Thoracic aorta (tissue), 2 donors: ENCODE results near the gene HIPK4. TPM values are rescaled to one million over a fixed set of nuclear protein-coding genes. Genes with fewer than 3 reads are reported as not detected.
"Not testable (repeated sequence)": the region's sequence is repeated elsewhere in the genome, so short reads cannot be mapped to it uniquely, and the experiment has no call there.

Experiments
- ATAC-seq: fragments of 150-250 bp; one replicate; pipeline ENCODE4 v1.8.0; 2017; ENCODE audit warnings: low read depth; ENCODE audit not compliant: insufficient number of reproducible peaks, low FRiP score
- DNase-seq: peaks from one replicate; pipeline ENCODE4 v3.0.0-alpha.2; 2020; ENCODE audit warnings: low spot score
- H3K27ac ChIP-seq, 2 donors: fragments of 200-600 bp; sonication (generic); 1 replicate in 1 of 2; 2 replicates in 1 of 2; pipeline ENCODE4 v1.5.1; 2016; ENCODE audit warnings: mild to moderate bottlenecking in 2 of 2, moderate library complexity in 2 of 2
- H3K27me3 ChIP-seq: fragments of 200-600 bp; sonication (generic); replicated peaks from 2 replicates; pipeline ENCODE4 v1.6.0; 2016; ENCODE audit warnings: mild to moderate bottlenecking; ENCODE audit not compliant: insufficient read depth
- H3K36me3 ChIP-seq: fragments of 200-600 bp; sonication (generic); one replicate; pipeline ENCODE4 v1.5.1; 2016
- H3K4me1 ChIP-seq, 2 donors: fragments of 200-600 bp; sonication (generic); 1 replicate in 1 of 2; 2 replicates in 1 of 2; pipeline versions ENCODE4 v1.5.1 to v1.6.0; 2016; ENCODE audit warnings: low read depth in 2 of 2, mild to moderate bottlenecking in 1 of 2; ENCODE audit not compliant: control insufficient read depth in 1 of 2
- H3K4me3 ChIP-seq: fragments of 200-600 bp; sonication (generic); 2 replicates; pipeline ENCODE4 v1.5.1; 2016; ENCODE audit warnings: mild to moderate bottlenecking
- H3K9me3 ChIP-seq: fragments of 200-600 bp; sonication (generic); 2 replicates; pipeline ENCODE4 v1.5.1; 2016
- total RNA-seq, 2 donors: library from RNA; depleted of rRNA; stranded (reverse); fragments of >200 nt; gene quantifications; one replicate each; pipeline versions ENCODE4 v1.1.0 to v1.2.3, GENCODE V29; 2016
- TF ChIP-seq, protein P1 (sequence below): fragments of 200-600 bp; sonication (generic); IDR thresholded peaks from one replicate; pipeline ENCODE4 v1.5.1; 2019; ENCODE audit warnings: antibody characterized with exemption

Gene HIPK4
- total RNA-seq, 2 donors from 2014 or later, result not detected

DNA sequence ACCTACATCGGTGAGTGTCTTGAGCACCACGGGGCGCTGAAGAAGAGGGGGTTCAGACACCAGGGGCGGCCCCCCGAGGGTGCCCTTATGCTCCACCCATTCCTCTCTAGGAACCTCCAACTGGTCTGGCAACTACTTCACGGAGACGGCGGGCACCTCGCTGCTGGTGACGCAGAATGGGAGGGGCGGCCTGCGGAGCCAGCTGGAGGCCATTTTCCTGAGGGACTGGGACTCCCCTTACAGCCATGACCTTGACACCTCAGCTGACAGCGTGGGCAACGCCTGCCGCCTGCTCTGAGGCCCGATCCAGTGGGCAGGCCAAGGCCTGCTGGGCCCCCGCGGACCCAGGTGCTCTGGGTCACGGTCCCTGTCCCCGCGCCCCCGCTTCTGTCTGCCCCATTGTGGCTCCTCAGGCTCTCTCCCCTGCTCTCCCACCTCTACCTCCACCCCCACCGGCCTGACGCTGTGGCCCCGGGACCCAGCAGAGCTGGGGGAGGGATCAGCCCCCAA lies 12.1 kb downstream of the HIPK4 start:
- TF ChIP-seq, protein P1, sequence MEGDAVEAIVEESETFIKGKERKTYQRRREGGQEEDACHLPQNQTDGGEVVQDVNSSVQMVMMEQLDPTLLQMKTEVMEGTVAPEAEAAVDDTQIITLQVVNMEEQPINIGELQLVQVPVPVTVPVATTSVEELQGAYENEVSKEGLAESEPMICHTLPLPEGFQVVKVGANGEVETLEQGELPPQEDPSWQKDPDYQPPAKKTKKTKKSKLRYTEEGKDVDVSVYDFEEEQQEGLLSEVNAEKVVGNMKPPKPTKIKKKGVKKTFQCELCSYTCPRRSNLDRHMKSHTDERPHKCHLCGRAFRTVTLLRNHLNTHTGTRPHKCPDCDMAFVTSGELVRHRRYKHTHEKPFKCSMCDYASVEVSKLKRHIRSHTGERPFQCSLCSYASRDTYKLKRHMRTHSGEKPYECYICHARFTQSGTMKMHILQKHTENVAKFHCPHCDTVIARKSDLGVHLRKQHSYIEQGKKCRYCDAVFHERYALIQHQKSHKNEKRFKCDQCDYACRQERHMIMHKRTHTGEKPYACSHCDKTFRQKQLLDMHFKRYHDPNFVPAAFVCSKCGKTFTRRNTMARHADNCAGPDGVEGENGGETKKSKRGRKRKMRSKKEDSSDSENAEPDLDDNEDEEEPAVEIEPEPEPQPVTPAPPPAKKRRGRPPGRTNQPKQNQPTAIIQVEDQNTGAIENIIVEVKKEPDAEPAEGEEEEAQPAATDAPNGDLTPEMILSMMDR, result no peak
- Histone ChIP-seq H3K27me3 (no peaks in the 10 kb centered on the region), H3K4me1 (no peaks in the 10 kb centered on the region), H3K9me3 (no peaks in the 10 kb centered on the region), H3K4me3 (no peak overlapping the region), H3K36me3 (peaks cover 33% of the 10 kb centered on the region), H3K27ac (no peak overlapping the region)
- ATAC-seq (no peak), DNase-seq (no peak)

DNA sequence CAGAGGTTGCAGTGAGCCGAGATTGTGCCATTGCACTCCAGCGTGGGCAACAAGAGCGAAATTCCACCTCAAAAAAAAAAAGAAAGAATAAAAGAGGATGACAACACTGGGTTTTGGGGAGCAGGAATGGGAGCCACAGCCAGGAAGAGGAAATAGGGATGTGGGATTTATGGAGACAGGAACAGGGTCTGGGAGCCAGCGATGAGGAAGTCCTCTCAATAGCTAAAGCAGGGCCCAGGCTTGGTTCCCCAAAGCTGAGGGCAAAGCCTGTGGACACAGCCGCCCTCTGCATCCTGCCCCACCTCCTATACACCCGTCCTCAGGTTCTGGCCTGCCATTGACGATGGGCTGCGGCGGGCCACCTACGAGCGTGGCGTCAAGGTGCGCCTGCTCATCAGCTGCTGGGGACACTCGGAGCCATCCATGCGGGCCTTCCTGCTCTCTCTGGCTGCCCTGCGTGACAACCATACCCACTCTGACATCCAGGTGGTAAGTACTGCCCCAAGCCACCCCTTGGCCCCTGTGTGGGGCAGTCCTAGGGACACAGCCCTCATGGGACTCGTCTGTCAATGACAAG lies 13.6 kb downstream of the HIPK4 start:
- Histone ChIP-seq H3K36me3 (peaks cover 43% of the 10 kb centered on the region), H3K9me3 (no peaks in the 10 kb centered on the region), H3K4me1 (no peaks in the 10 kb centered on the region), H3K4me3 (no peak overlapping the region), H3K27ac (no peak overlapping the region), H3K27me3 (no peaks in the 10 kb centered on the region)
- ATAC-seq (no peak), DNase-seq (no peak)
- TF ChIP-seq, protein P1, result no peak

DNA sequence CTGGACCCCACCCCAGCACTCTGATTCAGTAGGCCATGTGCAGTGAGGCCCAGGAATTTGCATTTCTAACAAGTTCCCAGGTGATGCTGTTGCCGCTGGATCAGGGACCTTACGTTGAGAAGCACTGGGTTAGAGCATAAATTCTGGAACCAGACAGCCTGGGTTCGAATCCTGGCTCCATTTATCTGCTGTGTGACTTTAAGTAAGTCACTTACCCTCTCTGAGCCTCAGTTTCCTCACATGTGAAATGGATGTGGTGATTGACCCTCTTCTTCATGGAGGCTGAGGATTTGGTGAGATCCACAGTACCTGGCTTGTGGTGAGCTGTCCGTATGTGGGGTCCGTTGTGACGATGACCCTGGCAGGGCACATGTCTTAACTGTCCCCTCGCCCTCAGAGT lies 15.9 kb downstream of the HIPK4 start:
- Histone ChIP-seq H3K27ac (no peak overlapping the region), H3K4me1 (no peaks in the 10 kb centered on the region), H3K4me3 (no peak overlapping the region), H3K36me3 (peaks cover 58% of the 10 kb centered on the region), H3K27me3 (no peaks in the 10 kb centered on the region), H3K9me3 (no peaks in the 10 kb centered on the region)
- TF ChIP-seq, protein P1, result no peak
- ATAC-seq (no peak), DNase-seq (no peak)

DNA sequence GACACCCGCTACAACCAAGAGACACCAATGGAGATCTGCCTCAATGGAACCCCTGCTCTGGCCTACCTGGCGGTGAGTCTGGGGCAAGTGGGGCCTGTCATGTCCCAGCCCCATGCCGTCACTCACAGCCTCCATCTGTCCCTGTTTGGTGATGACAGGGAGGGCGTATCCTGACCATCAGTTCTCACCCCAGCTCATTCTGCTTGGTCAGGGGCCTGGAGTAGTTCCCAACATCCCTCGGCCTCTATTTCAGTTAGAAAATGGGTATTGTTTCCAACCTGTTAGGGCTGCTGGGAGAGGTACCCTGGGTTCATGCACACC lies 18.2 kb downstream of the HIPK4 start:
- no peak for DNase-seq
- no peaks in the 10 kb centered on the region for H3K9me3 ChIP-seq
- no peaks in the 10 kb centered on the region for H3K27me3 ChIP-seq
- ATAC-seq, result no peak
- H3K4me1 ChIP-seq, result no peaks in the 10 kb centered on the region
- peaks cover 62% of the 10 kb centered on the region for H3K36me3 ChIP-seq
- TF ChIP-seq, protein P1, result no peak
- no peak overlapping the region for H3K4me3 ChIP-seq
- H3K27ac ChIP-seq, result no peak overlapping the region

DNA sequence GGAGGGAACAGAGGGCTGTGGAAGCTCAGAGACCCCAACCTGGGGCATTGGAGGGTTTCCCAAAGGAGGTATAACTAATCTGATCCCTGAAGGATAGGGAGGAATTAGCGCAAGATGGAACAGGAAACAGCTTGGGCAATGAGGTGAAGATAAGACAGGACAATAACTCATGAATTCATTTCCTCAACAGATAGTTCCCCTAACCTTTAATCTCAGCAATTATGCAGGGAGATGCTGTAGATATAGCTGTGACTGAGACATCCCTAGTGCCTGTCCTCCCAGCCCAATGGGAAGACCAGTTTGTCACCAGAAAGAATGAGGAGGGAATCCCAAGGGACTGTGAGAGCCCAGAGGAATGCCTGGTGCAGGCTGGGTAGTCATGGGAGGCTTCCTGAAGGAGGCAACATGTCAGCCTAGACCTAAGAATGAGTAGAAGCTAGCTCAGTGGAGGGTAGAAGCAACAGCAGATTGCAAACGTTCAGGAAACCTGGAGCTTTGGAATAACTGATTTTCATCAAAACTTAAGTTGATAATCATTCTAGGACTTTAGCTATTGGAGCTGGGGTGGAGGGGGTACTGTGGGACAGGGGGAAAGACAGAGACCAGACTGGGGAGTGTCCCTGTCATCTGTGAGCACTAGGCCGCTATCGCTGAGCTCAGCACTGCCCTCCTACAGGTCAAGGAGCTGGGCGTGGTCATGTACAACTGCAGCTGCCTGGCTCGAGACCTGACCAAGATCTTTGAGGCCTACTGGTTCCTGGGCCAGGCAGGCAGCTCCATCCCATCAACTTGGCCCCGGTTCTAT lies 18.8 kb downstream of the HIPK4 start:
- Histone ChIP-seq H3K27ac (no peak overlapping the region), H3K36me3 (peaks cover 60% of the 10 kb centered on the region), H3K9me3 (no peaks in the 10 kb centered on the region), H3K27me3 (no peaks in the 10 kb centered on the region), H3K4me3 (no peak overlapping the region), H3K4me1 (no peaks in the 10 kb centered on the region)
- DNase-seq, result no peak
- TF ChIP-seq, protein P1, result no peak
- no peak for ATAC-seq

DNA sequence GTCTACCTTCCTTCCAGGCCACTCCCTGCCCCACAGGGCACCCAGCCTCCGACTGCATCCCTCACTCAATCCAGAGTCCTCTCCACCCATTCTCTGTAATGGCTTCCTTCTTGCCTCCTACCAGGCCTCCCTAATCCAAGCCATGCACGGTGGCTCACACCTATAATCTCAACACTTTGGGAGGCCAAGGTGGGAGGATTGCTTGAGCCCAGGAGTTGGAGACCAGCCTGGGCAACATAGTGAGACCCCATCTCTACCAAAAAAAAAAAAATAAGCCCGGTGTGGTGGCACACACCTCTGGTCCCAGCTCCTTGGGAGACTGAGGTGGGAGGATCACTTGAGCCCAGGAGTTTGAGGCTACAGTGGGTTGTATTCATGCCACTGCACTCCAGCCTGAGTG lies 19.7 kb downstream of the HIPK4 start:
- H3K9me3 ChIP-seq, H3K27ac ChIP-seq, H3K27me3 ChIP-seq, DNase-seq, ATAC-seq, H3K4me1 ChIP-seq, H3K4me3 ChIP-seq: not testable (repeated sequence)
- H3K36me3 ChIP-seq, result peaks cover 60% of the 10 kb centered on the region
